ENCODE measurements around the gene RPS28.

RPS28 gene

DNA sequence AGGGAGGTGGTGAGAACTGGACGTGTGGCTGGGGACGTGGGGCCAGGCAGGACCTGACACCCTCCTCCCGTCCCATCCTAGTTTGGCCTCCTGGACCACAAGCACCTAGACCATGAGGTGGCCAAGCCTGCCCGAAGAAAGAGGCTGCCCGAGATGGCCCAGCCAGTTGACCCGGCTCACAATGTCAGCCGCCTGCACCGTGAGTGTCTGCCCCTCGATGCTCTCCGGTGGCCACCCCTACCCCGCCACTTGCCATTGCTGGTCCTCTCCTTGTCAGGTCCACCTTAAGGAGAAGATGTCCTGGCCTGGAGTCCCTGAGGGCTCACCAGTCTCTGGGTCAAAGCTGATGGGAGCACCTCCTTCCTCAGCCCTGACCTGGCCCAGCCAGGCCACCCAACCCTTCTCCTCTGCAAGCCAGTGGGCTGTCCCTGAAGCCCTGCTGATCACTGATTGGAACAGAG lies 44.9 kb downstream of the RPS28 start:
- H3K27ac ChIP-seq: peak overlapping the region in 1 of 2 donors; percentile 84
- TF ChIP-seq, protein P1, sequence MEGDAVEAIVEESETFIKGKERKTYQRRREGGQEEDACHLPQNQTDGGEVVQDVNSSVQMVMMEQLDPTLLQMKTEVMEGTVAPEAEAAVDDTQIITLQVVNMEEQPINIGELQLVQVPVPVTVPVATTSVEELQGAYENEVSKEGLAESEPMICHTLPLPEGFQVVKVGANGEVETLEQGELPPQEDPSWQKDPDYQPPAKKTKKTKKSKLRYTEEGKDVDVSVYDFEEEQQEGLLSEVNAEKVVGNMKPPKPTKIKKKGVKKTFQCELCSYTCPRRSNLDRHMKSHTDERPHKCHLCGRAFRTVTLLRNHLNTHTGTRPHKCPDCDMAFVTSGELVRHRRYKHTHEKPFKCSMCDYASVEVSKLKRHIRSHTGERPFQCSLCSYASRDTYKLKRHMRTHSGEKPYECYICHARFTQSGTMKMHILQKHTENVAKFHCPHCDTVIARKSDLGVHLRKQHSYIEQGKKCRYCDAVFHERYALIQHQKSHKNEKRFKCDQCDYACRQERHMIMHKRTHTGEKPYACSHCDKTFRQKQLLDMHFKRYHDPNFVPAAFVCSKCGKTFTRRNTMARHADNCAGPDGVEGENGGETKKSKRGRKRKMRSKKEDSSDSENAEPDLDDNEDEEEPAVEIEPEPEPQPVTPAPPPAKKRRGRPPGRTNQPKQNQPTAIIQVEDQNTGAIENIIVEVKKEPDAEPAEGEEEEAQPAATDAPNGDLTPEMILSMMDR (IDR thresholded peaks at IDR 0.05): no peak
- DNase-seq (ENCODE audit: low spot score): no peak
- peak overlapping the region; percentile 83 for H3K4me3 ChIP-seq

DNA sequence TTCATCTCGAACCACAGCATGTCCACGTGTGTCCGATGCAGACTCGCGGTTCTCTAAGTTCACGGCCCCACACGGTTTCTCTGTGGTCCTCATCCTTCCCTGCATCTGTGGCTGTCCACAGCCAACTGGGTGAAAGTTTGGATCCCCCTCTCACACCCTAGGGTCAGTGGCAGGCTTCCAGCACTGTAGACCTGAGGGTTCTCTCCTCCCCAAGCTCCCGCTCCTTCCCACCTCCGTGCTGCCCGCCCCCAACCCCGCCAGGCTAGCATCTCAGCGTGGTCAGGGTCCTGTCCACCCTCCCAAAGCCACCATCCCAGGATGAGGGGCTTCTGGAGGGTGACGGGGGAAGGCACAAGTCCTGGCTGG lies 45.6 kb downstream of the RPS28 start:
- peak overlapping the region; percentile 83 for H3K4me3 ChIP-seq
- no peak for DNase-seq (ENCODE audit: low spot score)
- TF ChIP-seq, protein P1 (IDR thresholded peaks at IDR 0.05): no peak

DNA sequence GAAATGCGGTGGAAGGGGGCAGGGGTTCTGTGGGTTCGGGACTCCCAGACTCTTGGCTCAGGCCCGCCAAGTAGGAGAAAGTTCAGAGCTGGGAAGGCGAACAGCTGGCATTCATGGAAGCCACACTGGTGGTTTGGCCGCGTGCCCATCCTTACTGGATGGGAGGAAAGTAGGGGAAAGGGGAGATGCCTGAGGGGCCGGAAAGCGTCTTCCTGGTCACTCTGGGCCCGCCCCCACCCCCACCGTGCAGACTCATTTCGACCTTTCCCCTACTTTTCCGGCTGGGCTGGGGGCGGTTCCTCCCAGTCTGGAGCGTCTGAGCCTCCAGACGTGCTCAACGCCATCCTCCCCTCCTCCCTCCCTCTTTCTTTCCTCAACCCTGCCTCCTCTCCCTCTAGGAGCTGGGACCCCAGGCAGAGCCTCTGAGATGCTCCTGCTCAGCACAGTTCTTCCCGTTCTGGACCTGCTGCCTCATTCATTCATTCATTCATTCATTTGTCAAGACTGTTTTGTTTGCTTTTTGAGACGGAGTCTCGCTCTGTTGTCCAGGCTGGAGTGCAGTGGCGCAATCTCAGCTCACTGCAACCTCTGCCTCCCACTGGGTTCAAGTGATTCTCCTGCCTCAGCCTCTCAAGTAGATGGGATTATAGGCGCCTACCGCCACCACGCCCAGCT lies 46.2 kb downstream of the RPS28 start:
- peak overlapping the region; percentile 1 to 84 for H3K27ac ChIP-seq
- peak; percentile 96 for DNase-seq (ENCODE audit: low spot score)
- TF ChIP-seq, protein P1 (IDR thresholded peaks at IDR 0.05): no peak
- peak overlapping the region; percentile 83 for H3K4me3 ChIP-seq

More for the DNA sequence above, 45.6 kb downstream of the RPS28 start:
- peak overlapping the region; percentile 1 to 84 for H3K27ac ChIP-seq

DNA sequence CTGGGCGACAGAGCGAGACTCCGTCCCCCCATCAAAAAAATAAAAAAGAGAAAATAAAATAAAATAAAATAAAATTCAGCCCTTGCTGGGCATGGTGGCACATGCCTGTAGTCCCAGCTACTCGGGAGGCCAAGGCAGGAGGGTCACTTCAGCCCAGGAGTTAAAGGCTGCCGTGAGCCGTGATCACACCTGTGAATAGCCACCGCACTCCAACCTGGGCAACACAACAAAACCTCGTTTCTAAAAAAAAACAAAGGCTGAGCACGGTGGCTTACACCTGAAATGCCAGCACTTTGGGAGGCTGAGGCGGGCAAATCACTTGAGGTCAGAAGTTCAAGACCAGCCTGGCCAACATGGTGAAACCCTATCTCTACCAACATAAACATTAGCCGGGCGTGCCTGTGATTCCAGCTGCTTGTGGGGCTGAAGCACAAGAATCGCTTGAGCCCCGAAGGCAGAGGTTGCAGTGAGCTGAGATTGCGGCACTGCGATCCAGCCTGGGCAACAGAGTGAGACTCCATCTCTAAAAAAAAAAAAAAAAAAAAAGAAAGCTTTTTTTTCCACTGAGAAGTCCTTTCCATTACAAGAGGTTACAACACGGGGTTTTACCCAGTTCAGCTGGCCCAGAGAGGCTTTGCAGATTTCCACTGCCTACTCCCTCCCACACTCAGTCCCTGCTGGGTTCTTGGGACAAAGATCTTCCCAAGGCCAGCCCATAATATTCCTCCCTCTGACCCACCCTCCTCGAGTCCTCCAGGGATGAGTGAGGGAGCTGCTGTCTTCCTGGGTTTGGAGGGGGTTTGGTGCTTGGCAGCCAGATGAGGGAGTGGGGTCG lies 49.1 kb downstream of the RPS28 start:
- peak overlapping the region in 1 of 2 donors; percentile 83 for H3K27ac ChIP-seq
- DNase-seq (ENCODE audit: low spot score): no peak
- TF ChIP-seq, protein P1 (IDR thresholded peaks at IDR 0.05): no peak
- H3K4me3 ChIP-seq: peak overlapping the region; percentile 33

DNA sequence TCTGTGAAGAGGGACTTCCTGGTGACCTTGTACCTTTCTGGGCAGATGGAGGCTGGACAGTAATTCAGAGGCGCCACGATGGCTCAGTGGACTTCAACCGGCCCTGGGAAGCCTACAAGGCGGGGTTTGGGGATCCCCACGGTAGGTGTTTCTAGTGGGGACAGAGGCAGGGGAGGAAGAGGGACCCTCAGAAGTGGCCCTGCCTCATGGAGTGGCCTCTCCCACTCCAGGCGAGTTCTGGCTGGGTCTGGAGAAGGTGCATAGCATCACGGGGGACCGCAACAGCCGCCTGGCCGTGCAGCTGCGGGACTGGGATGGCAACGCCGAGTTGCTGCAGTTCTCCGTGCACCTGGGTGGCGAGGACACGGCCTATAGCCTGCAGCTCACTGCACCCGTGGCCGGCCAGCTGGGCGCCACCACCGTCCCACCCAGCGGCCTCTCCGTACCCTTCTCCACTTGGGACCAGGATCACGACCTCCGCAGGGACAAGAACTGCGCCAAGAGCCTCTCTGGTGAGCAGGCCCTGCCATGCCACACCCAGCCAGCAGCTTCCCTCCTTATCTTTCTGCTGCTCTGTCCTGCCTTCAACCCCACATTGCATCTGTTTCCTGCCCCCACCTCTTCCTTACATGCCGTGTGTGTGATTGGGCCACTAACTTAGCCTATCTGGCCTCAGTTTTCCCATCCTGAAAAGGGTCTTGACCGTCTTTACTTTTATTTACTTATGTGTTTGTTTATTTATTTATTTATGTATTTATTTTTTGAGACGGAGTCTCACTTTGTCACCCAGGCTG lies 49.9 kb downstream of the RPS28 start:
- Histone ChIP-seq H3K4me3 (peak overlapping the region; percentile 33), H3K27ac (peak overlapping the region in 1 of 2 donors; percentile 83)
- no peak for DNase-seq (ENCODE audit: low spot score)
- TF ChIP-seq, protein P1 (IDR thresholded peaks at IDR 0.05): no peak
